Breast epithelium (tissue), 4 donors: Measurements from ENCODE around the gene SP140. TPM values are rescaled to one million over a fixed set of nuclear protein-coding genes. Genes with fewer than 3 reads are reported as not detected.
A peak's percentile ranks its signal among the peaks of the same experiment; 100 is the strongest.

Source experiments
- DNase-seq, 2 donors: peaks; one replicate each; pipeline ENCODE4 v3.0.0-alpha.2; 2019; ENCODE audit warnings: low spot score in 2 of 2
- H3K27ac ChIP-seq, 2 donors: fragments of 200-600 bp; sonication (generic) in 1 of 2; one replicate each; pipeline ENCODE4 v1.5.1; 2016 to 2019; ENCODE audit warnings: mild to moderate bottlenecking in 1 of 2
- H3K27me3 ChIP-seq, 2 donors: fragments of 200-600 bp; sonication (generic) in 1 of 2; one replicate each; pipeline versions ENCODE4 v1.5.1 to v1.6.0; 2017 to 2019; ENCODE audit warnings: control low read depth in 1 of 2, mild to moderate bottlenecking in 1 of 2
- H3K36me3 ChIP-seq: fragments of 200-600 bp; one replicate; pipeline ENCODE4 v1.5.1; 2019
- H3K4me1 ChIP-seq, 2 donors: fragments of 200-600 bp; sonication (generic); one replicate each; pipeline ENCODE4 v1.5.1; 2016 to 2019; ENCODE audit warnings: control low read depth in 1 of 2
- H3K4me3 ChIP-seq, 3 donors: fragments of 200-600 bp; sonication (generic); 1 replicate in 2 of 3; 2 replicates in 1 of 3; pipeline ENCODE4 v1.5.1; 2016 to 2019; ENCODE audit warnings: mild to moderate bottlenecking in 3 of 3, moderate library complexity in 2 of 3
- H3K9me3 ChIP-seq, 2 donors: fragments of 200-600 bp; sonication (generic) in 1 of 2; one replicate each; pipeline ENCODE4 v1.5.1; 2016 to 2019; ENCODE audit warnings: control low read depth in 1 of 2
- CTCF ChIP-seq, 3 donors: fragments of 450-650 bp; IDR thresholded peaks; one replicate each; pipeline ENCODE4 v1.5.1; 2016 to 2017; ENCODE audit warnings: antibody characterized with exemption in 3 of 3, mild to moderate bottlenecking in 3 of 3, moderate library complexity in 3 of 3
- POLR2A ChIP-seq: fragments of 450-650 bp; IDR thresholded peaks from one replicate; pipeline ENCODE4 v1.6.1; 2016; ENCODE audit warnings: antibody characterized with exemption, mild to moderate bottlenecking, moderate library complexity
- POLR2AphosphoS5 ChIP-seq, 3 donors: sonication (generic); formaldehyde crosslinking; IDR thresholded peaks; one replicate each; pipeline ENCODE4 v1.6.1; 2017; ENCODE audit warnings: antibody characterized with exemption in 3 of 3
- intact Hi-C: fragments of 100-400 bp; cut with DNase I; formaldehyde crosslinking; loops from one replicate; pipeline ENCODE4 v1.15.1; 2023; ENCODE audit warnings: low total_unique reads
- total RNA-seq, 3 donors: library from RNA; depleted of rRNA; stranded (reverse); fragments of >200 nt; gene quantifications; one replicate each; pipeline ENCODE4 v1.1.0, GENCODE V29; 2016

SP140 gene
- total RNA-seq, 3 donors from 2014 or later = 1.1 to 7.9 (median 2.6) TPM

GRCh38 chr2:230326453-230327417 is 101.2 kb downstream of the SP140 start, which contains the start of gene SP140L:
Gene SP140L, plus strand, starts transcription at chr2:230327193. Its CDS starts 77 bp downstream, at chr2:230327270.
- intact Hi-C loops = no loop called here
- peak; percentile 53 to 70 for DNase-seq
- peak within 1 kb of the TSS; percentile 45 to 66 (median 48) for H3K4me3 ChIP-seq

GRCh38 chr2:230327418-230328154 is 102.0 kb downstream of the SP140 start:
- Histone ChIP-seq H3K27me3 (no peaks in the 10 kb centered on the region), H3K4me3 (peak overlapping the region; percentile 45 to 66 (median 48)), H3K36me3 (no peaks in the 10 kb centered on the region), H3K9me3 (peaks cover 0 to 9% of the 10 kb centered on the region in 2 donors), H3K4me1 (no peaks in the 10 kb centered on the region), H3K27ac (peak overlapping the region; percentile 80 to 88)
- DNase-seq = no peak
- no peak for TF ChIP-seq POLR2A
- no peak for TF ChIP-seq CTCF (IDR thresholded peaks at IDR 0.05)
- no peak for TF ChIP-seq POLR2AphosphoS5 (IDR thresholded peaks at IDR 0.05)
- intact Hi-C loops = no loop called here

More at GRCh38 chr2:230326453-230327417, 101.2 kb downstream of the SP140 start, which contains the start of gene SP140L:
- Histone ChIP-seq H3K9me3 (peaks cover 0 to 11% of the 10 kb centered on the region in 2 donors), H3K36me3 (no peaks in the 10 kb centered on the region), H3K27me3 (no peaks in the 10 kb centered on the region), H3K4me1 (no peaks in the 10 kb centered on the region), H3K27ac (peak within 1 kb of the TSS; percentile 80 to 88)
- TF ChIP-seq POLR2AphosphoS5 (IDR thresholded peaks at IDR 0.05) (peak in 2 of 3 donors; percentile 30 to 47), CTCF (IDR thresholded peaks at IDR 0.05) (no peak)

GRCh38 chr2:230328155-230328458 is 102.6 kb downstream of the SP140 start:
- intact Hi-C loops = no loop called here
- Histone ChIP-seq H3K27ac (peak overlapping the region in 1 of 2 donors; percentile 80), H3K27me3 (no peaks in the 10 kb centered on the region), H3K4me1 (no peaks in the 10 kb centered on the region), H3K36me3 (no peaks in the 10 kb centered on the region), H3K4me3 (no peak overlapping the region), H3K9me3 (peaks cover 0 to 4% of the 10 kb centered on the region in 2 donors)
- no peak for TF ChIP-seq POLR2A
- no peak for TF ChIP-seq POLR2AphosphoS5 (IDR thresholded peaks at IDR 0.05)
- no peak for TF ChIP-seq CTCF (IDR thresholded peaks at IDR 0.05)
- DNase-seq = no peak

- no peak for DNase-seq
- Histone ChIP-seq H3K27me3 (no peaks in the 10 kb centered on the region), H3K27ac (no peak overlapping the region), H3K36me3 (no peaks in the 10 kb centered on the region), H3K4me1 (no peaks in the 10 kb centered on the region), H3K4me3 (no peak overlapping the region), H3K9me3 (no peaks in the 10 kb centered on the region)
- intact Hi-C loops = no loop called here
- TF ChIP-seq POLR2AphosphoS5 (IDR thresholded peaks at IDR 0.05) (no peak), CTCF (IDR thresholded peaks at IDR 0.05) (no peak), POLR2A (no peak)
Observed at GRCh38 chr2:230329946-230330605, 104.5 kb downstream of the SP140 start.
